Smooth muscle cell of the pulmonary artery (primary cell): Measurements from ENCODE around the gene ADCY4. TPM values are rescaled to one million over a fixed set of nuclear protein-coding genes. Genes with fewer than 3 reads are reported as not detected.

Source experiments
- total RNA-seq: library from RNA; depleted of rRNA; stranded (reverse); fragments of >200 nt; gene quantifications from 2 replicates; pipeline ENCODE4 v1.2.3, GENCODE V29; 2014

ADCY4 gene
- total RNA-seq: 3.3 and 4.9 TPM in 2 replicates

GRCh38 chr14:24334431-24335291 lies at the start of gene ADCY4:
TSS of gene ADCY4 (minus strand) at chr14:24335071. CDS start at chr14:24334652, 419 bp downstream.

GRCh38 chr14:24367514-24368211 lies 32.8 kb upstream of the ADCY4 start, which contains the start of gene NFATC4:
TSS of gene NFATC4 (plus strand) at chr14:24368184. CDS start at chr14:24368341, 157 bp downstream.

GRCh38 chr14:24339284-24340151 lies 4.6 kb upstream of the ADCY4 start, which contains the start of gene RIPK3:
TSS of gene RIPK3 (minus strand) at chr14:24339991. CDS start at chr14:24339826, 165 bp downstream.

GRCh38 chr14:24310646-24311604 lies 23.9 kb downstream of the ADCY4 start, which contains the start of gene LTB4R:
TSS of gene LTB4R (plus strand) at chr14:24311502. CDS start at chr14:24315652, 4,150 bp downstream.

GRCh38 chr14:24309538-24310264 lies 25.2 kb downstream of the ADCY4 start, which contains the start of gene LTB4R2:
TSS of gene LTB4R2 (plus strand) at chr14:24310140. CDS start at chr14:24310665, 525 bp downstream.

GRCh38 chr14:24307575-24308341 lies 27.1 kb downstream of the ADCY4 start, which contains the start of gene CIDEB:
TSS of gene CIDEB (minus strand) at chr14:24307977. CDS start at chr14:24307858, 119 bp downstream.

GRCh38 chr14:24299255-24300191 lies 35.3 kb downstream of the ADCY4 start, which contains the start of the genes DHRS1 and NOP9:
TSS of gene DHRS1 (minus strand) at chr14:24299780. CDS start at chr14:24299106, 674 bp downstream.
TSS of gene NOP9 (plus strand) at chr14:24299850. CDS start at chr14:24299955, 105 bp downstream.

GRCh38 chr14:24271134-24271833 lies 63.6 kb downstream of the ADCY4 start, which contains the start of gene RABGGTA:
TSS of gene RABGGTA (minus strand) at chr14:24271597. CDS start at chr14:24271115, 482 bp downstream.

Other genes starting within 250 kb of the ADCY4 start
- gene PCK2, start 240.8 kb downstream of the ADCY4 start, total RNA-seq: 26.8 and 35.3 TPM in 2 replicates
- 50.9 and 56.8 TPM in 2 replicates for gene DCAF11, start 220.3 kb downstream of the ADCY4 start, total RNA-seq
- gene NRL, start 220.1 kb downstream of the ADCY4 start, total RNA-seq: 0.65 and 0.96 TPM in 2 replicates
- gene FITM1, start 204.4 kb downstream of the ADCY4 start, total RNA-seq: 0.20 TPM in 2 replicates
- 87.2 and 96.2 TPM in 2 replicates for gene PSME1, start 198.9 kb downstream of the ADCY4 start, total RNA-seq
- 11.4 and 14.0 TPM in 2 replicates for gene EMC9, start 193.5 kb downstream of the ADCY4 start, total RNA-seq
- gene PSME2, start 188.5 kb downstream of the ADCY4 start, total RNA-seq: 58.8 and 64.5 TPM in 2 replicates
- 26.7 and 35.1 TPM in 2 replicates for gene RNF31, start 187.6 kb downstream of the ADCY4 start, total RNA-seq
- gene IRF9, start 173.8 kb downstream of the ADCY4 start, total RNA-seq: 54.0 and 57.1 TPM in 2 replicates
- 0.65 and 1.2 TPM in 2 replicates for gene REC8, start 163.0 kb downstream of the ADCY4 start, total RNA-seq
- 42.3 and 84.2 TPM in 2 replicates for gene IPO4, start 146.3 kb downstream of the ADCY4 start, total RNA-seq
- gene TM9SF1, start 139.6 kb downstream of the ADCY4 start, total RNA-seq: 102 and 113 TPM in 2 replicates
- gene TSSK4, start 129.4 kb downstream of the ADCY4 start, total RNA-seq: 0.07 and 0.53 TPM in 2 replicates
- 21.8 and 24.1 TPM in 2 replicates for gene CHMP4A, start 121.6 kb downstream of the ADCY4 start, total RNA-seq
- 14.8 and 15.4 TPM in 2 replicates for gene MDP1, start 119.0 kb downstream of the ADCY4 start, total RNA-seq
- 122 and 125 TPM in 2 replicates for gene NEDD8, start 102.7 kb downstream of the ADCY4 start, total RNA-seq
- gene GMPR2, start 102.1 kb downstream of the ADCY4 start, total RNA-seq: 88.9 and 107 TPM in 2 replicates
- 55.0 and 55.8 TPM in 2 replicates for gene TINF2, start 92.4 kb downstream of the ADCY4 start, total RNA-seq
- gene TGM1, start 71.9 kb downstream of the ADCY4 start, total RNA-seq: 0.65 and 1.5 TPM in 2 replicates
- 22.6 and 33.2 TPM in 2 replicates for gene RABGGTA, start 63.5 kb downstream of the ADCY4 start, total RNA-seq
- 12.9 and 29.0 TPM in 2 replicates for gene DHRS1, start 35.3 kb downstream of the ADCY4 start, total RNA-seq
- 21.2 and 28.0 TPM in 2 replicates for gene NOP9, start 35.2 kb downstream of the ADCY4 start, total RNA-seq
- gene CIDEB, start 27.1 kb downstream of the ADCY4 start, total RNA-seq: 1.6 and 2.3 TPM in 2 replicates
- gene LTB4R2, start 24.9 kb downstream of the ADCY4 start, total RNA-seq: 3.0 and 4.8 TPM in 2 replicates
- 1.9 and 2.7 TPM in 2 replicates for gene LTB4R, start 23.6 kb downstream of the ADCY4 start, total RNA-seq
- gene RIPK3, start 4.9 kb upstream of the ADCY4 start, total RNA-seq: 0.26 TPM in 1 of 2 replicates, not detected in the other
- gene NFATC4, start 33.1 kb upstream of the ADCY4 start, total RNA-seq: 56.5 and 76.4 TPM in 2 replicates
- gene NYNRIN, start 63.9 kb upstream of the ADCY4 start, total RNA-seq: 6.9 and 16.7 TPM in 2 replicates
- gene CBLN3, start 94.6 kb upstream of the ADCY4 start, total RNA-seq: 3.5 and 4.2 TPM in 2 replicates
- gene KHNYN, start 94.9 kb upstream of the ADCY4 start, total RNA-seq: 66.7 and 68.0 TPM in 2 replicates
- gene SDR39U1, start 107.7 kb upstream of the ADCY4 start, total RNA-seq: 10.2 and 11.8 TPM in 2 replicates
- gene CMA1, start 173.2 kb upstream of the ADCY4 start, total RNA-seq: not detected in 2 replicates
- not detected in 2 replicates for gene CTSG, start 241.2 kb upstream of the ADCY4 start, total RNA-seq